Peyer's patch (tissue), 4 donors: Measurements from ENCODE around the gene PGGHG.
A peak's percentile ranks its signal among the peaks of the same experiment; 100 is the strongest.

Source experiments
- POLR2A ChIP-seq, 2 donors: fragments of 450-650 bp; IDR thresholded peaks; one replicate each; pipeline ENCODE4 v1.5.1; 2017; ENCODE audit warnings: antibody characterized with exemption in 2 of 2, mild to moderate bottlenecking in 2 of 2, moderate library complexity in 2 of 2
- TF ChIP-seq, protein P1 (sequence below), 6 experiments: fragments of 450-650 bp in 4 of 6; fragments of 200-600 bp in 2 of 6; sonication (generic) in 1 of 6; IDR thresholded peaks; one replicate each; pipeline ENCODE4 v1.5.1; 2017 to 2019; ENCODE audit warnings: antibody characterized with exemption in 6 of 6, mild to moderate bottlenecking in 3 of 6, moderate library complexity in 1 of 6

DNA sequence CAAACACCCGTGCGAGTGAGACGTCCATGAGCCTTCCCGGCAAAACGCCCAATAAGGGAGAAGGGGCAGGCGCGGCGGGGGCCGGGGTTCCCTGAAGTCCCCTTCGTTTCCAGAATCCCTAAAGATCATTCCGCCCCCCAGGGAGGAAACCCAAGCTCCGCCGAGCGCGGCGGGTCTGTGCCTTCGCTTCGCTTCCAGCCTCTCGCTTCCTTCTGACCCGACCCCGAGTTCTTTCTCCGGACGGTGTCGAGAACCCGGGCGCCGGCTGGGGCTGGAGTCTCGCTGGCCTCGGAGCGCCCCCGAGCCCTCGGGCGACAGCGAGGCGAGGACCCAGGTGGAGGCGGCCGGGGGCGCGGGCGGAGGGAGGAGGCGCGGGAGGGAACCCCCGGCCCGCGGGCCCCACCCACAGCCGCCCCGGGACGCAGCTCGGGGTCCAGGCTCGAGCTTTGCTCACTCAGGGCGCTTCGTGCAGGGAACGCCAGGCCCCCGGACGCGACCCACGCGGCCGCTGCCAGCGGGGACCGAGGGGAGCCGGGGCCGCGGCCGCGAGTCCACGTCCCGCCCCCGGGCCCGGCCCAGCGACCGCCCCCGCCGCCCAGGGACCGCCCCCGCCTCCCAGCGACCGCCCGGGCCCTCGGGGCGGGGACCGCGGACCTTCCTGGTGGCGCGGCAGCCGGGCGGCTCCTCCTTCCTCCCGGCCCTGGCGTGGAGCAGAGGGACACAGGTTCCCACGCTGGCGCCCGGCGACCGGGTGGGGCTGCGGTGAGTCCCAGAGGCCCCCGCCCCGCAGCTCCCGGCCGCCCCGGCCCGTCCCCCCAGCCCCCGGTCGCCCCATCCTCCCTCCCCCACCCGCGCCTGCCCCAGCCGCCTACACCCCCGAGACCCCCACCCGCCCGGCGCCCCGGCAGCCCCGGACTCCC, at the start of gene PGGHG:
- TF ChIP-seq, protein P1, sequence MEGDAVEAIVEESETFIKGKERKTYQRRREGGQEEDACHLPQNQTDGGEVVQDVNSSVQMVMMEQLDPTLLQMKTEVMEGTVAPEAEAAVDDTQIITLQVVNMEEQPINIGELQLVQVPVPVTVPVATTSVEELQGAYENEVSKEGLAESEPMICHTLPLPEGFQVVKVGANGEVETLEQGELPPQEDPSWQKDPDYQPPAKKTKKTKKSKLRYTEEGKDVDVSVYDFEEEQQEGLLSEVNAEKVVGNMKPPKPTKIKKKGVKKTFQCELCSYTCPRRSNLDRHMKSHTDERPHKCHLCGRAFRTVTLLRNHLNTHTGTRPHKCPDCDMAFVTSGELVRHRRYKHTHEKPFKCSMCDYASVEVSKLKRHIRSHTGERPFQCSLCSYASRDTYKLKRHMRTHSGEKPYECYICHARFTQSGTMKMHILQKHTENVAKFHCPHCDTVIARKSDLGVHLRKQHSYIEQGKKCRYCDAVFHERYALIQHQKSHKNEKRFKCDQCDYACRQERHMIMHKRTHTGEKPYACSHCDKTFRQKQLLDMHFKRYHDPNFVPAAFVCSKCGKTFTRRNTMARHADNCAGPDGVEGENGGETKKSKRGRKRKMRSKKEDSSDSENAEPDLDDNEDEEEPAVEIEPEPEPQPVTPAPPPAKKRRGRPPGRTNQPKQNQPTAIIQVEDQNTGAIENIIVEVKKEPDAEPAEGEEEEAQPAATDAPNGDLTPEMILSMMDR (IDR thresholded peaks at IDR 0.05): no peak
- TF ChIP-seq POLR2A (IDR thresholded peaks at IDR 0.05): peak; percentile 38 to 48
